Stimulated activated CD4-positive, alpha-beta T cell treated with anti-CD3 and anti-CD28 coated beads, Interleukin-4, amount 100 ng/mL, for 24 hours (primary cell): Measurements from ENCODE around the gene SIGLEC6.

Source experiments
- DNase-seq: peaks from one replicate; pipeline ENCODE4 v3.0.0-alpha.2; 2020

SIGLEC6 gene

DNA sequence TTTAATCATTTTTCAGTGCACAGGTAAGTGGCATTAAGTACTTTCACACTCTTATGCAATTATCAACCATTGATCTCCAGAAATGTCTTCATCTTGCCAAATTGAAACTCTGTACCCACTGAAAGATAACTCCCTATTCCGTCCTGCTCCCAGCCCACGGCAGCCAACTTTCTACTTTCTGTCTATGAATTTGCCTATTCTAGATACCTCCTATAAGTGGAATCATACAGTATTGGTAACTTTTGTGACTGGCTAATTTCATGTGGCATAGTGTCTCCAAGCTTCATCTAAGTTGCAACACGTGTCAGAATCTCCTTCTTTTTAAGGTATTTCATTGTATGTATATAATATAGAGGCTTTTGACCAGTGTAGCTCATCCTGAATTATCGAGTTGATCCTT, 58.9 kb downstream of the SIGLEC6 start:
- no peak for DNase-seq

DNA sequence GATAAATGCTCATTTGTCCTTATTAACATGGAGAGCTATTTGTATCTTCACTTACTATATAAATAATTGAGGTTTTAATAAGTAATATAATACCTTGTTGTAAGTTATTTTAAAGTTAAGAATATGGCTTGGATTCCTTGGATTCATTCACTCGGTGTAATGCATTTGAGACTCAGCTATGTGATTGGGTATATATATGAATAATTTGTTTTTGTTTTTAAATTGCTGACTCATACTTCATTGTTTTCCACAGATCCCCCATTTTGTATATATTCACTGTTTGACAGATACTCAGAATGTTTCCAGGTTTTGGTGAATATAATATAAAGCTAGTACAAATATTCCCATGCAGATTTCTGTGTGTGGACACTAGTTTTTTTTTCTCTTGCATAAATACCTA, 59.9 kb downstream of the SIGLEC6 start:
- DNase-seq = no peak

DNA sequence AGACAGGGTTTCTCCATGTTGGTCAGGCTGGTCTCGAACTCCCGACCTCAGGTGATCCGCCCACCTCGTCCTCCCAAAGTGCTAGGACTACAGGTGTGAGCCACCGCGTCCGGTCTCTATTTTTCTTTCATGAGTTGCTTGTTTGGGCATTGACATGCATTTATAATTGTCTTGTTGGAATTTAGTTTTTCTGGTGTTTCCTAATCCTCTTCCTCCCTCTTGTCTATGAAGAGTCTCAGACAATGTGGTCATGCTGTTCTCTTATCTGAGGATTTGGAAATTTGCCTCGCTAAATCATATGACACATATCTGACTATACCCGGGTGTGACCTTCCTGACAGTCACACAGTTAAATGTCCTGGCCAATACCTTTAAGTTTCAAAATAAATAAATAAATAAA, 60.5 kb downstream of the SIGLEC6 start:
- no peak for DNase-seq

GRCh38 chr19:51469629-51470028, 61.8 kb downstream of the SIGLEC6 start:
- no peak for DNase-seq

GRCh38 chr19:51469162-51469561, 62.3 kb downstream of the SIGLEC6 start:
- DNase-seq = no peak

GRCh38 chr19:51468545-51468920, 62.9 kb downstream of the SIGLEC6 start:
- DNase-seq = no peak

GRCh38 chr19:51467864-51468544, 63.5 kb downstream of the SIGLEC6 start:
- DNase-seq = no peak
